Activated CD4-positive, alpha-beta T cell treated with anti-CD3 and anti-CD28 coated beads, Interleukin-2, amount 50 U/mL, for 24 hours (primary cell): ENCODE data around the gene APOBEC3G.
"Not testable (repeated sequence)": the region's sequence is repeated elsewhere in the genome, so short reads cannot be mapped to it uniquely, and the experiment has no call there.

ENCODE experiments used
- DNase-seq, 2 donors: peaks; one replicate each; pipeline ENCODE4 v3.0.0-alpha.2; 2020; ENCODE audit warnings: low read depth in 1 of 2, low spot score in 1 of 2

APOBEC3G gene

DNA sequence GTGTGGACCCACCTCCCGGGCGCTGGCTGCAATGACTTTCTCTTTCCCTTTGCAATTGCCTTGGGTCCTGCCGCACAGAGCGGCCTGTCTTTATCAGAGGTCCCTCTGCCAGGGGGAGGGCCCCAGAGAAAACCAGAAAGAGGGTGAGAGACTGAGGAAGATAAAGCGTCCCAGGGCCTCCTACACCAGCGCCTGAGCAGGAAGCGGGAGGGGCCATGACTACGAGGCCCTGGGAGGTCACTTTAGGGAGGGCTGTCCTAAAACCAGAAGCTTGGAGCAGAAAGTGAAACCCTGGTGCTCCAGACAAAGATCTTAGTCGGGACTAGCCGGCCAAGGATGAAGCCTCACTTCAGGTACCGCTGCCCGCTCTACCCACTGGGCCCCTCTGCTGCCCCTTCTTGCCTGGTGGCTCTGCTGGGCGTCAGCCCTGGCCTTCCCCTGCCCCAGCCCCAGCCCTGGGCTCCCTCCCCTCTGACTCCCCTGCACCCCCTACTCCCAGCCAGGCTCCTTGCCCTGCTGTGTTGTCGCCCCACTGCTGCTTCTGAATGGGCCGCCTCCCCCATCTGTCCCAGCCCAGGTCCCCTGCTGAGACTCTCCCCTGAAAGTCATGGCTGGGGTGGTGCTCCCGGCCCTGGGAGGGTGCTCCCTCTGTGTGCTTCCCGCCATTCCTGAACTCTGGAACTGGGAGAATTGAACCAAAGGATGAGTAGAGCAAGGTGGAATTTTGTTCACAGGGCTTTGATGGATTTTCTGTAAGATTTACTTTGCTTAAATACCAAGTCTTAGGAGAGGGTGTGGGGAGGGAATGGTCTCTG lies at the start of gene APOBEC3G:
Gene APOBEC3G (plus strand): TSS at position 250 of the 815 bp plus-strand sequence. CDS start 87 bp downstream, at position 337.
- DNase-seq: peak; percentile 21 to 30

DNA sequence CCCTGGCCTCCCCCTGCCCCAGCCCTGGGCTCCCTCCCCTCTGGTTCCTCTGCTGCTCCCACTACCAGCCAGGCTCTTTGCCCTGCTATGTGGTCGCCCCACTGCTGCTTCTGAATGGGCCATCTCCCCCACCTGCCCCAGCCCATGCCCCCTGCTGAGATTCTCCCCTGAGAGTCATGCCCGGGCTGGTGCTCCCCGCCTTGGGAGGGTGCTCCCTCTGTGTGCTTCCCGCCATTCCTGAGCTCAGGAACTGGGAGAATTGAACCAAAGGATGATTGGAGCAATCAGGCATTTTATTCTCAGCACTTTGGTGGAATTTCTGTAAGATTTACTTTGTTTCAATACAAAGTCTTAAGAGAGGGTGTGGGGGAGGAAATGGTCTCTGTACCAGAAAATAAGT lies 49.4 kb upstream of the APOBEC3G start:
- no peak for DNase-seq

DNA sequence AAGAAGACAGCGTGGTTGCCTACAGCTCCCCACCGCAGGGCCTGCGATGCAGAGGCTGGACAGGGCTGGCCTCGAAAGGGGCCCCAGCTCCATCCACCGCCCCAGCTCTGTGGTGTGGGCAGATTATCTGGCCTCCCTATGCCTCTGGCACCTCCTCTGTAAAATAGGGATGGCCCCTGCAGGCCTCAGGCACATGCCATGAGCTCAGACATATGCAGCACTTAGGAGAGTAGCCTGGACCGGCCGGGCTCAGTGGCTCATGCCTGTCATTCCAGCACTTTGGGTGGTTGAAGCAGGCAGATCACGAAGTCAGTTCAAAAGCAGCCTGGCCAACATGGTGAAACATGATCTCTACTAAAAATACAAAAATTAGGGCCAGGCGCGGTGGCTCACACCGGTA lies 48.8 kb upstream of the APOBEC3G start:
- DNase-seq: no peak

DNA sequence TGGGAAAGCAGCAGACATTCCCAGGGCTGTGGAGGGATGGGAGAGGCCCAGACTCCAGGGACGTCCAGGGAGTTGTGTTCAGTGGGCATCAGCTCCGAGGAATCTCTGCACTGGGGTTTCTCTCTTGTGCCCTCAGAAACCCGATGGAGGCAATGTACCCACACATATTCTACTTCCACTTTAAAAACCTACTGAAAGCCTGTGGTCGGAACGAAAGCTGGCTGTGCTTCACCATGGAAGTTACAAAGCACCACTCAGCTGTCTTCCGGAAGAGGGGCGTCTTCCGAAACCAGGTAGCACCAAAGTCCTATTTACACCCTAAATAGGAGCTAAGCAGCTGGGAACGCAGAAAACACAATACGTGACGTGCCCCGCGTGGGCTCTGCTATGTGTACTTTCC lies 47.8 kb upstream of the APOBEC3G start:
- no peak for DNase-seq

DNA sequence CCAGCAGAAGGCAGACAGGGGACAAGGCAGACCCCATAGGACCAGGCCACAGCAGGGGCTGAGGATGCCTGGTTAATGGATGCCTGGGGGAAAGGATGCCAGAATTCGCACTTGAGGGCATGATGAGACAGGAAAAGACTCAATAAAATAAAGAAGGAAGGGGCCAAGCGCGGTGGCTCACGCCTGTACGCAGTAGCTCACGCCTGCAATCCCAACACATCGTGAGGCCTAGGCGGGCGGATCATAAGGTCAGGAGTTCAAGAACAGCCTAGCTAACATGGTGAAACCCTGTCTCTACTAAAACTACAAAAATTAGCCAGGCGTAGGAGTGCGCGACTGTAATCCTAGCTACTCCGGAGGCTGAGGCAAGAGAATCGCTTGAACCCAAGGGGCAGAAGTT lies 46.4 kb upstream of the APOBEC3G start:
- no peak for DNase-seq

DNA sequence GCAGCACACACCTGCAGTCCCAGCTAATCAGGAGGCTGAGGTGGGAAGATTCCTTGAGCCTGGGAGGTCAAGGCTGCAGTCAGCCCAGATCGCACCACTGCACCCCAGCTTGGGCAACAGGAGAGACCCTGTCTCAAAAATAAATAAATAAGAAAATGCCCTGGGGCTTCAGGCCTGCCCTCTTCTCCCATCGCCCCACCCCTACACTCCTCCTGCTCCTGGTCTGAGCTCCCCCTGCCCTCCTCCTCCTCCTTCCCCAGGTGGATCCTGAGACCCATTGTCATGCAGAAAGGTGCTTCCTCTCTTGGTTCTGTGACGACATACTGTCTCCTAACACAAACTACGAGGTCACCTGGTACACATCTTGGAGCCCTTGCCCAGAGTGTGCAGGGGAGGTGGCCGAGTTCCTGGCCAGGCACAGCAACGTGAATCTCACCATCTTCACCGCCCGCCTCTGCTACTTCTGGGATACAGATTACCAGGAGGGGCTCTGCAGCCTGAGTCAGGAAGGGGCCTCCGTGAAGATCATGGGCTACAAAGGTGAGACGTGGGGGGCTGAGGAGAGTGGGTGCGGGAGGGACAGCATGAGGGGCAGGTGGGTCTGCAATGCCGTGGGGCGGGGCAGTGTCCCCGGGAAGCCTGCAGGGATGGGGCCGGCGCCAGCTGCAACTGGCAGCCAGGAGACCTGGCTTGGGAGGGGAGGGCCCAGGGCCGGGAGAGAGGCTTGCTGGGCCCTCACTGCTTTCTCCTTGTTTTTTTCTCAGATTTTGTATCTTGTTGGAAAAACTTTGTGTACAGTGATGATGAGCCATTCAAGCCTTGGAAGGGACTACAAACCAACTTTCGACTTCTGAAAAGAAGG lies 45.4 kb upstream of the APOBEC3G start:
- not testable (repeated sequence) for DNase-seq

DNA sequence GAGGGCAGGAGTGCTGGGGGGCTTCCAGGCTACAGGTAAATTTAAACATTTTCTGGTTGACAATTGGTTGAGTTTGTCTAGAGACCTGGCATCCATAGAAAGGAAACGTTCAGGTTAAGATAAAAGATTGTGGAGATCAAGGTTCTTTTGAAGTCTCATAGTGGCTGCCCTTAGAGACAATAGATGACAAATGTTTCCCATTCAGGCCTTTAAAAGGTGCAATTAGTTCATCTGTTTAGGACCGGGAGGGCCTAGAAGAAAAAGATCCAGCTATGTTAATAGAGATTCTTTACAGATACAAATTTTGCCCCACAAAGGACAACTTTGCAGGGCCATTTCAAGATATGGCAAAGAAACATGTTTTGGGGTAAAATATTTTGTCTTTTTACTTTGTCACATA lies 40.0 kb upstream of the APOBEC3G start:
- DNase-seq: not testable (repeated sequence)

DNA sequence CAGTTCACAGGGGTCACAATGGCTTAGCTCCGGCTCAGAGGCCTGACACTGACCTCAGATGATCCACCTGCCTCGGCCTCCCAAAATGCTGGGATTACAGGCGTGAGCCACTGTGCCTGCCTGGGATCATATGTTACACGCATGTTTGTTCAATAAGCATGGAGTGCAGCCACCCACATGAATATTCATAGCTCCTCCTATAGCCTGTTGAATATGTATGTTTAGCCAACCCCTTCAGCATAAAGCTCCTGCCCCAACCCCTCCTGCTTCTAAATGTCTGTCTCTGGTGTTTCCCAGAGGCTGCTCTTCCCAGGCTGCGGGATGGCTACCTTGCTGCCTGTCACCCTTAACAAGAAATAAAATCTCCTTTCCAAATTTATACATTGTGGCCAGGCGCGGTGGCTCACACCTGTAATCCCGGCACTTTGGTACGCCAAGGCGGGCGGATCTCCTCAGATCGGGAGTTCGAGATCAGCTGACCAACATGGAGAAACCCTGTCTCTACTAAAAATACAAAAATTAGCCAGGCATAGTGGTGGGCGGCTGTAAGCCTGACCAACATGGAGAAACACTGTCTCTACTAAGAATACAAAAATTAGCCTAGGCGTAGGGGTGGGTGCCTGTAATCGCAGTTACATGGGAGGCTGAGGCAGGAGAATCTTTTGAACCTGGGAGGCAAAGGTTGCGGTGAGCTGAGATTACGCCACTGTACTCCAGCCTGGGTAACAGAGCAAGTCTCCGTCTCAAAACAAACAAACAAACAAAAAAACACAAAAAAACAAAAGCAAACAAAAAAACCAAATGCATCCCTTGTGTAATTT lies 37.6 kb upstream of the APOBEC3G start:
- no peak for DNase-seq

DNA sequence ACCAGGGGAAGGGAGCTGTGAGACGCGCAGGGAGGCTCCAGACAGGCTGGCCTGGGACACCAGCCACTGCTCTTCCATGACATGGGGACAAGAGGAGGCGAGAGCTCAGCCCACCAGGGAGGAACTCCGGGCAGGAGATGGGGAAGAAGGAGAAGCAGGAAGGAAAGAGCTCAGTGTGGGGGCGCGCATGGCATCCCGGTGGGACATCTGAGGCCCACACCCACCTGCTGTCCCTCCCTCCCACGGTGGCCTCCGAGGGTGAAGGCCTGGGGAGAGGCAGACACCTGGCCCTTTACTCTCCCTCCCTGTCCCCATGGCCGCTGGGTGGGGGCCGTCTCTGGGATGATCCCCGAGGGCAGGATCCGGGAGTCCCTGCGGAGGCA lies 36.9 kb upstream of the APOBEC3G start:
- DNase-seq: not testable (repeated sequence)

DNA sequence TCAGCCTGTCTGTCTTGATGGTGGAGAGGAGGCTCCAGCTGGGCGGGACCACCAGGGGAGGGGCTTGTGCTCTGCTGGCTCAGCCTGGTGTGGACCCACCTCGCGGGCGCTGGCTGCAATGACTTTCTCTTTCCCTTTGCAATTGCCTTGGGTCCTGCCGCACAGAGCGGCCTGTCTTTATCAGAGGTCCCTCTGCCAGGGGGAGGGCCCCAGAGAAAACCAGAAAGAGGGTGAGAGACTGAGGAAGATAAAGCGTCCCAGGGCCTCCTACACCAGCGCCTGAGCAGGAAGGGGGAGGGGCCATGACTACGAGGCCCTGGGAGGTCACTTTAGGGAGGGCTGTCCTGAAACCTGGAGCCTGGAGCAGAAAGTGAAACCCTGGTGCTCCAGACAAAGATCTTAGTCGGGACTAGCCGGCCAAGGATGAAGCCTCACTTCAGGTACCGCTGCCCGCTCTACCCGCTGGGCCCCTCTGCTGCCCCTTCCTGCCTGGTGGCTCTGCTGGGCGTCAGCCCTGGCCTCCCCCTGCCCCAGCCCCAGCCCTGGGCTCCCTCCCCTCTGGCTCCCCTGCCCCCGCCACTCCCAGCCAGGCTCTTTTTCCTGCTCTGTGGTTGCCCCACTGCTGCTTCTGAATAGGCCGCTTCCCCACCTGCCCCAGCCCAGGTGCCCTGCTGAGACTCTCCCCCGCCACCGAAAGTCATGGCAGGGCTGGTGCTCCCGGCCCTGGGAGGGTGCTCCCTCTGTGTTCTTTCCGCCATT lies 36.4 kb upstream of the APOBEC3G start, which contains the start of gene APOBEC3F:
Gene APOBEC3F (plus strand): TSS at position 327 of the 759 bp plus-strand sequence. CDS start 97 bp downstream, at position 424.
- DNase-seq: peak; percentile 33 to 36

DNA sequence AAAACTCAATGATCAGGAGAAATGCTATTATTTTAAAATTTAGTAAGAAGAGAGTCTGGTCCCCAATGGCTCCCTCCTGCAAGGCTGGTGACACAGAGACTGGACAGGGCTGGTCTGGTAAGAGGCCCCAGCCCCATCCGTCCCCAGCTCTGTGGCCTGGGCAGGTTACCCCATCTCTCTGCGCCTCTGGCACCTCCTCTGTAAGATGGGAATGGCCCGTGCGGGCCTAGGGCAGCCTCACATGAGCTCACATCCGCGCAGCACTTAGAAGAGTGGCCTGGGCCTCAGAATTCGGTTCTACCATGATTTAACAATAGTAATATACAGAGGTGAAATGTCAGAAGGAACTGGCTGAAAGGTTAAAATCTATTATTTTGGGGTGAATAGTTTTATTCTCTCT lies 35.2 kb upstream of the APOBEC3G start:
- DNase-seq: no peak

DNA sequence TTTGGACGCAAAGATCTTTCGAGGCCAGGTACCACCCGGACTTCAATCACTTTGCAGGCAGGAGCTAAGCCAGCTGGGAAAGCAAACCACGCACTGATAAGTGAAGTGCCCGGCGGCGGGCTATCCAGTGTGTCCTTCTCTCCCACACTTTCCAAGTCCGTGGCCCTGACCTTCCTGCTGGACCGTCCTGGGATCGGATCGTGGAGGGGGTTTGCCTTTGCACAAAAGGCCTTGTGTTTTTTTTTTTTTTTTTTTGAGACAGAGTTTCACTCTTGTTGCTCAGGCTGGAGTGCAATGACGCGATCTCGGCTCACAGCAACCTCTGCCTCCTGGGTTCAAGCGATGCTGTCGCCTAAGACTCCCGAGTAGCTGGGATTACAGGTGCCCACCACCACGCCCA lies 34.0 kb upstream of the APOBEC3G start:
- DNase-seq: not testable (repeated sequence)

DNA sequence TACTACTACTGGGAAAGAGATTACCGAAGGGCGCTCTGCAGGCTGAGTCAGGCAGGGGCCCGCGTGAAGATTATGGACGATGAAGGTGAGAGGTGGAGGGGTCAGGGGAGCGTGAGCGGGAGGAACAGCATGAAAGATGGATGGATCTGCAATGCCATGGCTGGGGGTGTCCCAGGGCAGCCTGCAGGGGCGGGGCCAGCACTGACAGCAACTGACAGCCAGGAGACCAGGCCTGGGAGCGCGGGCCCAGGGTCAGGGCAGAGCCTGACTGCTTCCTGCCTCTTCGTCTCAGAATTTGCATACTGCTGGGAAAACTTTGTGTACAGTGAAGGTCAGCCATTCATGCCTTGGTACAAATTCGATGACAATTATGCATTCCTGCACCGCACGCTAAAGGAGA lies 31.9 kb upstream of the APOBEC3G start:
- DNase-seq: not testable (repeated sequence)

DNA sequence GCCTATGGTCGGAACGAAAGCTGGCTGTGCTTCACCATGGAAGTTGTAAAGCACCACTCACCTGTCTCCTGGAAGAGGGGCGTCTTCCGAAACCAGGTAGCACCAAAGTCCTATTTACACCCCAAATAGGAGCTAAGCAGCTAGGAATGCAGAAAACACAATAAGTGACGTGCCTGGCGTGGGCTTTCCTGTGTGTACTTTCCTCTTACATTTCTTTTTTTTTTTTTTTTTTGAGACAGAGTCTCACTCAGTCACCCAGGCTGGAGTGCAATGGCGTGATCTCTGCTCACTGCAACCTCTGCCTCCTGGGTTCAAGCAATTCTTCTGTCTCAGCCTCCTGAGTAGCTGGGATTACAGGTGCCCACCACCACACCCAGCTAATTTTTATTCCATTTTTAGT lies 27.6 kb upstream of the APOBEC3G start:
- not testable (repeated sequence) for DNase-seq

DNA sequence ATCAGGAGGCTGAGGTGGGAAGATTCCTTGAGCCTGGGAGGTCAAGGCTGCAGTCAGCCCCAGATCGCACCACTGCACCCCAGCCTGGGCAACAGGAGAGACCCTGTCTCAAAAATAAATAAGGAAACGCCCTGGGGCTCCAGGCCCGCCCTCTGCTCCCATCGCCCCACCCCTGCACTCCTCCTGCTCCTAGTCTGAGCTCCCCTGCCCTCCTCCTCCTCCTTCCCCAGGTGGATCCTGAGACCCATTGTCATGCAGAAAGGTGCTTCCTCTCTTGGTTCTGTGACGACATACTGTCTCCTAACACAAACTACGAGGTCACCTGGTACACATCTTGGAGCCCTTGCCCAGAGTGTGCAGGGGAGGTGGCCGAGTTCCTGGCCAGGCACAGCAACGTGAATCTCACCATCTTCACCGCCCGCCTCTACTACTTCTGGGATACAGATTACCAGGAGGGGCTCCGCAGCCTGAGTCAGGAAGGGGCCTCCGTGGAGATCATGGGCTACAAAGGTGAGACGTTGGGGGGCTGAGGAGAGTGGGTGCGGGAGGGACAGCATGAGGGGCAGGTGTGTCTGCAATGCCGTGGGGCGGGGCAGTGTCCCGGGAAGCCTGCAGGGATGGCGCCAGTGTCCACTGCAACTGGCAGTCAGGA lies 25.1 kb upstream of the APOBEC3G start:
- DNase-seq: not testable (repeated sequence)

DNA sequence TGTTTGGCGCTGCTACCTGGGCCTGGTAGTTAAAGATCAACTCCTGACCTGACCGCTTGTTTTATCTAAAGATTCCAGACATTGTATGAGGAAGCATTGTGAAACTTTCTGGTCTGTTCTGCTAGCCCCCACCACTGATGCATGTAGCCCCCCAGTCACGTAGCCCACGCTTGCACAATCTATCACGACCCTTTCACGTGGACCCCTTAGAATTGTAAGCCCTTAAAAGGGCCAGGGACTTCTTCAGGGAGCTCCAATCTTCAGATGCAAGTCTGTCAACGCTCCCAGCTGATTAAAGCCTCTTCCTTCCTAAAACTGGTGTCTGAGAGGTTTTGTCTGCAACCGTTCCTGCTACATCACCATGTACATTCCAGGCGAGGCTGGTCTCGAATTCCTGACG lies 21.4 kb upstream of the APOBEC3G start:
- no peak for DNase-seq

DNA sequence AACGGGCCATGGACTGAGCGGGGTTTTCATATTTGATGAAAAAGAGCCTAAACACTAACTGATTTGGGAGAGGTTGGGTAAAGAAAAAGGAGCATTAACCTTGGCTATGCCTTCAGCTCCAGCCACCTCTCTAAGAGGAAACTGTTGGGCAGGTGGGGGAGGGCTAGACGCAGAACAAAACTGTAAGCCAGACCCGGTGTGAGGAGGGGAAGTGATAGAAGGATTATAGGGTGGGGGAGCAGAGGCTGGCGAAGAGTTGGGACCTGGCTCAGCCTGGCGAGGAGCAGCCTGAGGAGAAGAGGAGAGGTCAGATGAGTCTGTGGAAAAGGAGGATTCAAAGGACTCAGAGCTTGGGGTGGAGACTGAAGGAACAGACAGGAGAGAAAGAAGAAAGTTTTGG lies 15.8 kb upstream of the APOBEC3G start:
- not testable (repeated sequence) for DNase-seq

DNA sequence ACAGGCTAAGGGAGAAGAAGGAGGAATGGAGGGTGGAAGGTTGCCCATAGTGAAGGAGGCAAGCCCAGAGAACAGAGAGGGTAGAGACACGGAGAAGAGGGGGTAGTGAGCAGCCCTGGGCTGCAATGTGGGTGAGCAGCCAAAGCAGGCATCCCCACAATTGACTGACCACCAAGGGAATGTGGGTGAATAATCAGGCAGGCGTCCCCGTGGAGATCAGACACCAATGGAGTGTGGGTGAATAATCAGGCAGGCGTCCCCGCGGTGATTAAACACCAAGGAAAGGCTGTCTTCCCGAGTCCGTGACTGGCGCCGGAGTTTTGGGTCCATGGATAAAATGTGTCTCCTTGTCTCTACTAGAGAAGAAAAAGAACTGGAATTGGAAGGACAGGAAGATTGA lies 15.1 kb upstream of the APOBEC3G start:
- not testable (repeated sequence) for DNase-seq

DNA sequence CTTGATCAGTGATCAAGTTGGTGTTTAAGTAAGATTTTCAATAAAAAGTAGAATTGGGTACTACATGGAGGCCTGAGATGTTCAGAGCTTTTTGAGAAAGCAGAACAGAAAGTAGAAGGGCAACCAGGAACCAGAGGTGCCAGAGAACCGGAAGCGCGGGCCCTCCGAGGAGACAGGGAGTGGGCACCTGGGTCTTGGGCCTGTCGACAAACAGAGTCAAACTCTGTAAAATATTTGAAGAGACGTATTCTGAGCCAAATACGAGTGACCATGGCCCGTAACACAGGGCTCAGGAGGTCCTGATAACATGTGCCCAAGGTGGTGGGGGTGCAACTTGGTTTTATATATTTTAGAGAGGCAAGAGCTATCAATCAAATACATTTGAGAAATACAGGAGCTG lies 13.2 kb upstream of the APOBEC3G start:
- DNase-seq: not testable (repeated sequence)
